ENCODE measurements around the gene MYRFL. TPM values are rescaled to one million over a fixed set of nuclear protein-coding genes. Genes with fewer than 3 reads are reported as not detected.

MYRFL gene
- total and polyA plus RNA-seq, 2 of the 8 experiments (the other 6 are each of a cell fraction or from before 2014, with no cell fraction given) = 1.1 to 2.0 TPM

- Histone ChIP-seq H4K8ac (ENCODE audit: extremely low read depth, insufficient read depth, low read length) (no peak overlapping the region; the same call in 1 of the 2 replicates), H3K9ac (replicated peaks in 1 of 4; ENCODE audit: extremely low read depth in 1 of 4, low read depth in 3 of 4, low read length in 3 of 4) (no peak overlapping the region), H2BK20ac (ENCODE audit: low read length) (peak overlapping the region; percentile 87; the same call in 1 of the 2 replicates), H3K18ac (ENCODE audit: extremely low read depth, low read length) (no peak overlapping the region), H4K91ac (replicated peaks; ENCODE audit: insufficient read length, low read length) (no peak overlapping the region), H3K27me3 (replicated peaks in 1 of 4; ENCODE audit: control insufficient read depth in 3 of 4, extremely low read depth in 1 of 4, insufficient read depth in 3 of 4, low read length in 3 of 4) (0 out of 7 replicates have a peak, but pooled peaks cover 0 to 2% (median 0%) of the 10 kb centered on the region in 4 experiments), H3K79me2 (ENCODE audit: control insufficient read depth in 1 of 2, insufficient read depth in 2 of 2, low read length in 2 of 2) (no peaks in the 10 kb centered on the region), H3K9me3 (ENCODE audit: insufficient read depth in 2 of 2, low read depth in 1 of 2, low read length in 1 of 2) (no peaks in the 10 kb centered on the region), H3K4me2 (ENCODE audit: insufficient read depth in 1 of 2, low read depth in 2 of 2, low read length in 2 of 2) (0 out of 4 replicates have a peak overlapping the region, but pooled peaks of 1 of the 2 experiments have one; percentile 18), H3K4ac (replicated peaks; ENCODE audit: insufficient read length, low read depth, low read length) (no peak overlapping the region), H2AK5ac (ENCODE audit: low read depth, low read length) (no peak overlapping the region), H3K79me1 (ENCODE audit: low read depth, low read length) (no peaks in the 10 kb centered on the region), H2BK12ac (ENCODE audit: low read depth, low read length) (peak overlapping the region; percentile 46; the same call in 1 of the 2 replicates), H3K23ac (ENCODE audit: insufficient read length) (no peak overlapping the region), H3K36me3 (ENCODE audit: control insufficient read depth in 2 of 4, insufficient read depth in 4 of 4, low read length in 3 of 4) (no peaks in the 10 kb centered on the region), H2BK5ac (ENCODE audit: low read depth, low read length) (no peak overlapping the region; the same call in 1 of the 2 replicates), H4K5ac (ENCODE audit: insufficient read length, low read depth, low read length) (no peak overlapping the region), H2AFZ (ENCODE audit: low read length) (peak overlapping the region; percentile 96), H2BK15ac (ENCODE audit: low read length) (no peak overlapping the region), H2BK120ac (replicated peaks; ENCODE audit: low read depth, low read length) (no peak overlapping the region), H4K20me1 (replicated peaks in 1 of 2; ENCODE audit: control insufficient read depth in 1 of 2, insufficient read depth in 2 of 2, low read length in 2 of 2) (no peaks in the 10 kb centered on the region), H3K14ac (ENCODE audit: insufficient read length) (no peak overlapping the region), H3K23me2 (ENCODE audit: low read depth, low read length) (no peaks in the 10 kb centered on the region), H3K4me1 (replicated peaks in 1 of 4; ENCODE audit: control insufficient read depth in 3 of 4, insufficient read depth in 4 of 4, low read length in 3 of 4) (peaks cover 2 to 9% (median 3%) of the 10 kb centered on the region in 4 experiments; a peak in 4 of 7 replicates), H3K56ac (replicated peaks; ENCODE audit: insufficient read length, low read depth, low read length) (no peak overlapping the region), H3K4me3 (ENCODE audit: extremely low read depth in 1 of 4, insufficient read depth in 2 of 4, low read depth in 3 of 4, low read length in 4 of 4) (peak overlapping the region in 1 of 4 experiments; percentile 5; a peak in 1 of 8 replicates), H3K27ac (ENCODE audit: low read depth, low read length) (no peak overlapping the region)
- DNase-seq (ENCODE audit: low read depth in 1 of 2, low spot score in 2 of 2) (peak in 1 of 2 experiments; percentile 86), FAIRE-seq (peak; percentile 70)
- ChIA-PET CTCF (ENCODE audit: partially characterized antibody) (interaction anchor here (0.6 to 5.7 kb wide), 86 partner anchors 9 to 1115 kb away, joined by 3 to 37 read pairs (median 4); partner anchors contain the start of gene KCNMB4), POLR2A (ENCODE audit: partially characterized antibody) (interaction anchor here (0.8 to 1.2 kb wide), 2 partner anchors 365 to 698 kb away, joined by 3 to 4 read pairs; no protein-coding TSS in a partner anchor)
- 57% methylated on average over 23 of the region's 23 CpGs; no CpG with 5 or more reads in 1 of the 2 experiments for WGBS, 2 experiments (ENCODE audit: extremely low coverage in 1 of 2, insufficient coverage in 1 of 2, insufficient read length in 1 of 2, insufficient replicate concordance in 2 of 2, low coverage in 1 of 2, low lambda C conversion rate in 2 of 2, missing lambda C conversion rate in 1 of 2)
- TF ChIP-seq RXRA (IDR thresholded peaks at IDR 0.05; ENCODE audit: insufficient read depth, low read depth, low read length) = no peak
- no peak for TF ChIP-seq POLR2A (IDR thresholded peaks at IDR 0.05; ENCODE audit: control extremely low read depth in 1 of 2, low read depth in 2 of 2, low read length in 2 of 2)
- no peak for TF ChIP-seq NRF1 (IDR thresholded peaks at IDR 0.05; ENCODE audit: low read depth, low read length)
- peak; percentile 6 for TF ChIP-seq TAF7 (optimal IDR thresholded peaks at IDR 0.05; ENCODE audit: borderline replicate concordance, low read depth, low read length)
- TF ChIP-seq RAD21 (IDR thresholded peaks at IDR 0.05 in 1 of 2, conservative IDR thresholded peaks at IDR 0.05 in 1 of 2; ENCODE audit: low read depth in 2 of 2, low read length in 2 of 2) = peak; percentile 98 to 99
- TF ChIP-seq BACH1 (IDR thresholded peaks at IDR 0.05; ENCODE audit: low read length) = no peak
- no peak for TF ChIP-seq EP300 (IDR thresholded peaks at IDR 0.05; ENCODE audit: borderline replicate concordance in 1 of 2, low read depth in 2 of 2, low read length in 2 of 2)
- no peak for TF ChIP-seq NANOG (IDR thresholded peaks at IDR 0.05; ENCODE audit: insufficient read depth, low read depth, low read length, poor library complexity, severe bottlenecking)
- TF ChIP-seq SAP30 (IDR thresholded peaks at IDR 0.05; ENCODE audit: insufficient read depth, insufficient replicate concordance, low read length) = no peak
Observed at GRCh38 chr12:69879007-69879960, 54.3 kb downstream of the MYRFL start.
